Stimulated activated CD4-positive, alpha-beta T cell treated with anti-CD3 and anti-CD28 coated beads, TNF-alpha, amount 100 ng/mL, for 4 hours (primary cell): ENCODE data around the gene CATSPERZ.

ENCODE experiments used
- DNase-seq, 3 experiments: peaks; one replicate each; pipeline ENCODE4 v3.0.0-alpha.2; 2020; ENCODE audit warnings: low read depth in 3 of 3

Gene CATSPERZ

GRCh38 chr11:64263947-64264317 is 36.2 kb upstream of the CATSPERZ start:
- DNase-seq = no peak

GRCh38 chr11:64264371-64264852 is 35.7 kb upstream of the CATSPERZ start:
- DNase-seq = no peak

GRCh38 chr11:64265176-64266160 is 34.7 kb upstream of the CATSPERZ start:
- no peak for DNase-seq

- no peak for DNase-seq
Observed at GRCh38 chr11:64266339-64266738, 33.8 kb upstream of the CATSPERZ start.

- no peak for DNase-seq
Observed at GRCh38 chr11:64267207-64267945, 32.8 kb upstream of the CATSPERZ start.

- DNase-seq = no peak
Observed at GRCh38 chr11:64268025-64268892, 31.9 kb upstream of the CATSPERZ start.

- no peak for DNase-seq
Observed at GRCh38 chr11:64268893-64269539, 31.1 kb upstream of the CATSPERZ start.

- DNase-seq = peak; percentile 95 to 97 (median 96)
Observed at GRCh38 chr11:64269540-64270220, 30.5 kb upstream of the CATSPERZ start.

GRCh38 chr11:64275031-64275800 is 24.9 kb upstream of the CATSPERZ start:
- no peak for DNase-seq

- DNase-seq = no peak
Observed at GRCh38 chr11:64275841-64276240, 24.3 kb upstream of the CATSPERZ start.

GRCh38 chr11:64276653-64277431 is 23.3 kb upstream of the CATSPERZ start:
- no peak for DNase-seq

- DNase-seq = no peak
Observed at GRCh38 chr11:64278576-64279190, 21.5 kb upstream of the CATSPERZ start.

GRCh38 chr11:64281957-64282770 is 18.0 kb upstream of the CATSPERZ start:
- DNase-seq = no peak

GRCh38 chr11:64283092-64283491 is 17.1 kb upstream of the CATSPERZ start:
- no peak for DNase-seq

- peak; percentile 83 to 90 (median 87) for DNase-seq
Observed at GRCh38 chr11:64284048-64284961, 15.9 kb upstream of the CATSPERZ start, which contains the start of gene BAD. BAD (minus strand) TSS chr11:64284665; CDS start chr11:64284368, 297 bp downstream.
